ENCODE results near the gene TMEM221.
"Not testable (repeated sequence)": the region's sequence is repeated elsewhere in the genome, so short reads cannot be mapped to it uniquely, and the experiment has no call there.

TMEM221 gene

DNA sequence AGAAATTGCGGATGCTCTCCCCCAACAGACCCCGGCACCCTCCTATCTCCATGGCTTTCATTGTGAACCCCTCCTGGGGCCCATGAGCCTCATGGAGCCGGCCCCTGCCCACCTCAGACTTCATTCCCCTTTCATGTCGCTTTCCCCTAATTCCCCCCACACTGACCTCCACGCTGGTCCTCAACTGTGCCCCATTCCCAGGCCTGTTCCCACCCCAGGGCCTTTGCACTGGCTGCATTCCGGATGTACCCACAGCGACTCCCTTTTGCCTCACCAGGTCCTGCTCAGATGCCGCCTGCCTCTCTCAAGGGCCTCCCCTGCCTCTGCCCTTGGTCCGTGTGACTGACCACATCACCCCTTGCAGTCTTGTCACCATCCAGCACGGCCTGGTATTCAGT lies 35.1 kb upstream of the TMEM221 start:
- H3K9me3 Mint-ChIP-seq, result no peaks in the 10 kb centered on the region

GRCh38 chr19:17482877-17483604 lies 34.6 kb upstream of the TMEM221 start:
- intact Hi-C loops (cut with micrococcal nuclease), result no loop called here
- peaks cover 31% of the 10 kb centered on the region for H3K36me3 Mint-ChIP-seq (ENCODE audit: low read depth)

More for the DNA sequence above, 35.1 kb upstream of the TMEM221 start:
- Mint-ChIP-seq H3K27me3 (no peaks in the 10 kb centered on the region), H3K4me1 (ENCODE audit: low read depth) (peaks cover 52% of the 10 kb centered on the region), H3K4me3 (no peak overlapping the region), H3K36me3 (ENCODE audit: low read depth) (peaks cover 37% of the 10 kb centered on the region), H3K27ac (no peak overlapping the region)
- intact Hi-C loops (cut with micrococcal nuclease), result no loop called here

DNA sequence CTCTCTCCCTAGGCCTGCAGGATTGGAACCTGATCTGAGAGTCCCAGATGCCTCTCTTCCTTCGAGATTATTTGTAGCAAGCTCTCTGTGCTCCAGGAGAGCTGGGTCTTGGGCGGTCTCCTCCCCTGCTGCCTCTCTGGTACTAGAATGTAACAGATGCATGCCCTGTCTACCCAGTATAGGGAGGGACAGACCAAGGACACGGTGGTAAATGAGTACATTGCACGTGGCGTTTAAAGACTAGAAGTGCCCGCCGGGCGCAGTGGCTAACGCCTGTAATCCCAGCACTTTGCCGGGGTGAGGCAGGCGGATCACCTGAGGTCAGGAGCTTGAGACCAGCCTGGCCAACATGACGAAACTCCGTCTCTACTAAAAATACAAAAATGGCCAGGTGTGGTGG lies 33.5 kb upstream of the TMEM221 start:
- Mint-ChIP-seq H3K4me3 (no peak overlapping the region), H3K36me3 (ENCODE audit: low read depth) (peaks cover 20% of the 10 kb centered on the region), H3K27me3 (no peaks in the 10 kb centered on the region), H3K4me1 (ENCODE audit: low read depth) (peaks cover 39% of the 10 kb centered on the region), H3K27ac (no peak overlapping the region), H3K9me3 (no peaks in the 10 kb centered on the region)
- intact Hi-C loops (cut with micrococcal nuclease), result no loop called here

More at GRCh38 chr19:17482877-17483604, 34.6 kb upstream of the TMEM221 start:
- no peaks in the 10 kb centered on the region for H3K9me3 Mint-ChIP-seq
- H3K27ac Mint-ChIP-seq, result no peak overlapping the region
- H3K27me3 Mint-ChIP-seq, result no peaks in the 10 kb centered on the region
- no peak overlapping the region for H3K4me3 Mint-ChIP-seq
- H3K4me1 Mint-ChIP-seq (ENCODE audit: low read depth), result peaks cover 47% of the 10 kb centered on the region

- Mint-ChIP-seq H3K9me3 (no peaks in the 10 kb centered on the region), H3K36me3 (ENCODE audit: low read depth) (peaks cover 9% of the 10 kb centered on the region), H3K27me3 (no peaks in the 10 kb centered on the region), H3K27ac (peak overlapping the region; percentile 44), H3K4me3 (no peak overlapping the region), H3K4me1 (ENCODE audit: low read depth) (peaks cover 53% of the 10 kb centered on the region)
- intact Hi-C loops (cut with micrococcal nuclease), result no loop called here
These were observed 30.9 kb upstream of the TMEM221 start for GRCh38 chr19:17479325-17479791.

DNA sequence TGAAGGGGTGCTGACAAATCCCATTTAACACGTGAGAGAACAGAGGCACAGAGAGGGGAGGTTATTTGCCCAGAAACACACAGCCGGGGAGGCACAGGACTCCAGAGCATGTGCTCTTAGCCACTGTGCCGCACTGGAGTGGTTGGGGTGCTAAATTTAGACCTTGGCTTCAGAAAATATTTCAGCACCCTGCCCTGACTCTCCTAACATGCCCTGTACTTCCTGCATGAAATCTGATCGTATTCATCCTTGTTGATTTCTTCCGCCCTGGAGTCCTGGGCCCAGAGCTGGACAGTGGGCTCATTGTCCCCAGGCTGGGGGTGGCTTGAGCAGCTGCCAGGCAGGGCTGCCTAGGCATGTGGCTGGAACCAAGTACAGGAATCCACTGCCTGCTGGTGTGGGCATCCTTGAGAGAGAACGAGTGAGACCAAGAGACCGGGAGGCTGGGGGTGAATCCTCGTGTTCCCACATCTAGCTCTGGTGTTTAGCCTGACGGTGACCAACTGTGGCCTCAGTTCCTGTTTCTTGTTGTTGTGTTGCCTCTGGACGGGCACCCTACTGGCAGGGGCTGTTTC lies 27.2 kb upstream of the TMEM221 start:
- no peaks in the 10 kb centered on the region for H3K9me3 Mint-ChIP-seq
- H3K4me1 Mint-ChIP-seq (ENCODE audit: low read depth), result peaks cover 58% of the 10 kb centered on the region
- peaks cover under 1% of the 10 kb centered on the region for H3K36me3 Mint-ChIP-seq (ENCODE audit: low read depth)
- H3K27me3 Mint-ChIP-seq, result no peaks in the 10 kb centered on the region
- intact Hi-C loops (cut with micrococcal nuclease), result no loop called here
- peak overlapping the region; percentile 89 for H3K27ac Mint-ChIP-seq
- H3K4me3 Mint-ChIP-seq, result peak overlapping the region; percentile 64

GRCh38 chr19:17475011-17475540 lies 26.6 kb upstream of the TMEM221 start:
- H3K27me3 Mint-ChIP-seq; H3K36me3 Mint-ChIP-seq (ENCODE audit: low read depth); intact Hi-C loops (cut with micrococcal nuclease); H3K9me3 Mint-ChIP-seq: not testable (repeated sequence)
- Mint-ChIP-seq H3K27ac (peak overlapping the region; percentile 89), H3K4me3 (peak overlapping the region; percentile 2), H3K4me1 (ENCODE audit: low read depth) (peaks cover 59% of the 10 kb centered on the region)

DNA sequence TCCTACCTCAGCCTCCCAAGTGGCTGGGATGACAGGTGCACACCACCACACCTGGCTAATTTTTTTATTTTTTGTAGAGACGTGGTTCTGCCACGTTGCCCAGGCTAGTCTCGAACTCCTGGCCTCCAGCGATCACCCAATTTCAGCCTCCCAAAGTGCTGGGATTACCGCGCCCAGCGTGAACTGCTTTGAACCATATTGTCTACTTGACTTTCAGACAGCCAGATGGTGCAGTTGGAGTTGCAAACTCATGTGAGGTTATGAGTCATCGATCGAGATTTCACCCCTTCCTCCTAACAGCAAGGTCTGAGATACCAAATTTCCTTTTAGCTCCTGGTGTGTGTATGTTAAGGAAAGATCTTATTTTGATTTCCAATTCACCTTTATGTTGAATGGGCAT lies 24.6 kb upstream of the TMEM221 start:
- intact Hi-C loops (cut with micrococcal nuclease), result no loop called here
- peaks cover 71% of the 10 kb centered on the region for H3K4me1 Mint-ChIP-seq (ENCODE audit: low read depth)
- peak overlapping the region; percentile 52 for H3K4me3 Mint-ChIP-seq
- H3K9me3 Mint-ChIP-seq, result no peaks in the 10 kb centered on the region
- no peaks in the 10 kb centered on the region for H3K27me3 Mint-ChIP-seq
- peaks cover 12% of the 10 kb centered on the region for H3K36me3 Mint-ChIP-seq (ENCODE audit: low read depth)
- H3K27ac Mint-ChIP-seq, result peak overlapping the region; percentile 89

DNA sequence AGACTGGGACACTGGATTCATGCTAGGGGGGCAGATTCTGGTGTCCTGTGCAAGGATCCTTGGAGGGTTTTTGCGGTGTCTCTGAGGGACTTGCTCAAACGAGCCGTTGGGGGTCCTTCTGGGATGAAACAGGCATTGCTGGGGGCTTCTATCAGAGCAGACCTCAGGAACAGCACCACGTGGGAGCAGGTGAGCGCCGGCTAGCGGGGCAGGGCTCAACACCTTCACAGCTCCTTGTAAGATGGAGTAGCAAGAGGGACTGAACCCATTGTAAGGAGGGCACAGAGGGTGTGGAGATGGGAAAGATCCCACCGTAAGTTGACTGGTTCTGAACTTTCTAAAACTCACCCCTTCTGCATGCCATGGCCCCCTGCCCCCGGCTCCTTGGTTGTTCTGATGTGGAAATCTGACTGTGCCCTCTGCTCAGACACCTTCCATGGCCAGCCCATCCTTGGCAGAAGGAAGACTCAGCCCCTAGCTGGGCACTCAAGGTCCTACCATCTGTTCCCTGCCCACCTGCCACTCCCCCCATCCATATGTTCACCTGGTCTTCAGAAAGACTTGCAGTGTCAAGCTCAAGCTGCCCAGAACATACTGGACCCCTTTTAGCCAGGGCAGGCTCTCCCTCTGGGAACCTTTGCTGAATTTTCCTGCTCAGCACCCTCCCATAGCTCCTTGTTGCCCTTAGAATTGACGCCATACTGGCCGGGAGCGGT lies 23.1 kb upstream of the TMEM221 start:
- no peaks in the 10 kb centered on the region for H3K9me3 Mint-ChIP-seq
- peak overlapping the region; percentile 92 for H3K27ac Mint-ChIP-seq
- peak overlapping the region; percentile 88 for H3K4me3 Mint-ChIP-seq
- H3K27me3 Mint-ChIP-seq, result no peaks in the 10 kb centered on the region
- H3K4me1 Mint-ChIP-seq (ENCODE audit: low read depth), result peaks cover 79% of the 10 kb centered on the region
- intact Hi-C loops (cut with micrococcal nuclease), result no loop called here
- peaks cover 12% of the 10 kb centered on the region for H3K36me3 Mint-ChIP-seq (ENCODE audit: low read depth)

GRCh38 chr19:17470068-17470841 lies 21.8 kb upstream of the TMEM221 start, which contains the start of gene SLC27A1:
Gene SLC27A1 (plus strand): TSS chr19:17470524. CDS start chr19:17470541, 17 bp downstream.
- intact Hi-C loops (cut with micrococcal nuclease), result no loop called here
- Mint-ChIP-seq H3K27me3 (peaks cover 4% of the 10 kb centered on the region), H3K4me1 (ENCODE audit: low read depth) (peaks cover 74% of the 10 kb centered on the region), H3K4me3 (peak within 1 kb of the TSS; percentile 88), H3K9me3 (no peaks in the 10 kb centered on the region), H3K36me3 (ENCODE audit: low read depth) (peaks cover 12% of the 10 kb centered on the region), H3K27ac (peak within 1 kb of the TSS; percentile 92)

DNA sequence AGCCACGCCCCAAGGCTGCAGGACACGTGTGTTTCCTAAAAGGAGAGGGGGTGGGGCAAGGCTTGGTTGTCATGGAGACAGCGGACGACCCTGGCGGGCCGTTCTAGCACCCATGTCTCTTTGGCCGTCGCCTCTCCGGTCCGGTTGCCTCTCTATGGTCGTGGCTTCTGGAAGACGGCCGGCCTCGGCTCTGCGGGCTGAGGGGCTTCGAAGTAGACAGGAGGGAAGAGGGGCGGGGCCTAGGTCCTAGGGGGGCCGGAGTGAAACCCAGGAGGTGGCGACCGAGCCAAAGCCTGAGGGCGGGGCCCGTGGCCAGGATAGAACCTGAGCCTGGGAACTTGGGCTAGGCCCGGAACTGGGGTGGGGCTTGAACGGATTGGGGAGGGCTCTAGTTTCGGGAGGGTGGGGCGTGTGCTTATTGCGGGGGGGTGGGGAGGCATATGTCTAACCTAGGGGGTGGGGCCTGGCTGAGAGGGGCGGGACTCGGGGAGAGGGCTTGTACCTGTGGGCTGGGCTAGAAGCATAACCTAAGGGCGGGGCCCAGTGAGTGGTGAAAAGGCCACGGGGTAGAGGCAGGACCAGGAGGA lies 21.1 kb upstream of the TMEM221 start:
- Mint-ChIP-seq H3K9me3 (no peaks in the 10 kb centered on the region), H3K27me3 (peaks cover 6% of the 10 kb centered on the region), H3K27ac (peak overlapping the region; percentile 92), H3K4me3 (peak overlapping the region; percentile 88), H3K4me1 (ENCODE audit: low read depth) (peaks cover 71% of the 10 kb centered on the region), H3K36me3 (ENCODE audit: low read depth) (peaks cover 12% of the 10 kb centered on the region)
- intact Hi-C loops (cut with micrococcal nuclease), result loop anchor here (5.0 kb wide), 1 partner anchor 122 kb away; no protein-coding TSS in a partner anchor

DNA sequence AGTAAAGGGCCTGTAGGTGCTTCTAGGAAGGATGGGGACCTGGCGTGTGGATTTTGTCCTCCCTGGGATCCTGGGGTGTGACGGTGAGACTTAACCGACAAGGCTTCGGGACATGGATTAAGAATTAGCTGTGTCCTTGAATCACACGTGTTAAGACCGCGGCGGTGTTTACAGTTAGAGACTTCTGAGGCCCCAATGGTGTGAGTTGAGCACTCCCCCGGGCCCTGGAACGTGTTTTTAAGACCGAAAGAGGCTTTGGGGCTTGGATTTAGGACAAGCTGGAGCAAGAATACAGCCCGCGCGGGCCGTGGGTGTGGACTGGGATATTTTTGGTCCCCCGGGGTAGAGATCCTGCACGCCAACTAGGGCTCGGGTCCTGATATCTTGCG lies 20.6 kb upstream of the TMEM221 start:
- peaks cover 12% of the 10 kb centered on the region for H3K36me3 Mint-ChIP-seq (ENCODE audit: low read depth)
- H3K27ac Mint-ChIP-seq, result peak overlapping the region; percentile 92
- intact Hi-C loops (cut with micrococcal nuclease), result loop anchor here (5.0 kb wide), 1 partner anchor 122 kb away; no protein-coding TSS in a partner anchor
- peak overlapping the region; percentile 88 for H3K4me3 Mint-ChIP-seq
- no peaks in the 10 kb centered on the region for H3K9me3 Mint-ChIP-seq
- H3K27me3 Mint-ChIP-seq, result peaks cover 6% of the 10 kb centered on the region
- H3K4me1 Mint-ChIP-seq (ENCODE audit: low read depth), result peaks cover 67% of the 10 kb centered on the region

DNA sequence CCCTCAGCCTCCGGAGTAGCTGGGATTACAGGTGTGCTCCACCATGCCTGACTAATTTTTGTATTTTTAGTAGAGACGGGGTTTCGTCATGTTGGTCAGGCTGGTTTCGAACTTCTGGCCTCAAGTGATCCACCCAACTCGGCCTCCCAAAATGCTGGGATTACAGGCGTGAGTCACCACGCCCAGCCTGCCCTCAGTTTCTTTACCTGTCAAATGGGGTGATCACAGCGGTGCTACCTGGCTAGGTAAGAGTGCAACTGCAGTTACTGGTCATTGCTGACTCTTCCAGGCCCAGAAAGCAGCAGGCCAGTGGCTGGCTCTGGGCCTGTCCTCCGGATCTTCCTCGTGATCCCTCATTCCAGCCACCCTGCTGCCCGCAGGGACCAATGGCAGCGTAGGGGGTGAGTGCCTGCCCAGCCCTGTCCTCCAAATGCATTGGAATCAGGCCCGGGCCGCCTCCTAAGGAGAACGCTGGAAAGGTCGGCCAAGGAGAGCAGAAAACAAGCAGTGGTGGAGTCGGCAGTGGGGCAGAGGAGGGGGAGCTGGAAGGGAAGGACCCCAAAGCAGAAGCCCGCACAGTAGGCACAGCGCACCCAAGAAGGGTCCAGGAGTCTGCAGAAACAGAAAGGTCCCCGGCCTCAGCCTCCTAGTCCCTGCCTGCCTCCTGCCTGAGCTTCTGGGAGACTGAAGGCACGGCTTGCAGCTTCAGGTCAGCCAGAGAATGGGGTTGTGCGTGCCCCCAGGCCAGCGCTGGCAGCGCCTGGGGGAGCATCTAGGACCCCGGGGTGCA lies 20.0 kb upstream of the TMEM221 start:
- Mint-ChIP-seq H3K27me3 (peaks cover 7% of the 10 kb centered on the region), H3K27ac (peak overlapping the region; percentile 92), H3K4me1 (ENCODE audit: low read depth) (peaks cover 61% of the 10 kb centered on the region), H3K9me3 (no peaks in the 10 kb centered on the region), H3K4me3 (peak overlapping the region; percentile 88), H3K36me3 (ENCODE audit: low read depth) (peaks cover 12% of the 10 kb centered on the region)
- intact Hi-C loops (cut with micrococcal nuclease), result loop anchor here (5.0 kb wide), 1 partner anchor 121 kb away; no protein-coding TSS in a partner anchor

Data from dendritic cell treated with granulocyte-macrophage colony-stimulating factor and Interleukin-4, amounts not matched to agents 40 ng/mL and 50 ng/mL, for 4 days (primary cell).